ENCODE data around the gene SUCLA2.

The SUCLA2 gene

DNA sequence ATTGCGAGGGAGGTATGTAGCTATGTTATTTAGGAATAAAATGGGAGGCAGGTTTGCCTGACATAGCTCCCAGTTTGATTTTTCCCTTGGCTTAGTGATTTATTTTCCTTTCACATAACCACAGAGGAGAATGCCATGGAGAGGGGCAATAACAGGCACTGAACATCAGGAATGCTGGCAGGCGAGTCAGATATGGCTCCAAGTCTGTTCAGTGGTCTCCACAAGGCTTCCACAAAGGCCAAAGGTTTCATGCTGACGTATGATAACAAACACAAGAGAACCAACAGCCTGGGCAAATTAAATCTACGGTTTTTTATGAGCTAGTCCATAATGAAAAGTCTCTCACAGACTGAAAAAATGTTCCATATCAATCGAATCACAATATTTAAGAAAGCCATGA, 66.7 kb downstream of the SUCLA2 start:
- Histone ChIP-seq H3F3A (ENCODE audit: insufficient read depth) (no peaks in the 10 kb centered on the region), H4K20me1 (ENCODE audit: low read depth, low read length) (no peaks in the 10 kb centered on the region), H3K27me3 (ENCODE audit: low read length) (no peaks in the 10 kb centered on the region), H2AFZ (ENCODE audit: low read depth, low read length, severe bottlenecking) (no peak overlapping the region), H3K27ac (ENCODE audit: low read depth, low read length) (no peak overlapping the region), H3K36me3 (ENCODE audit: low read length) (peaks cover 7% of the 10 kb centered on the region; the same call in 1 of the 2 replicates), H3K4me3 (ENCODE audit: insufficient read depth, low read length, poor library complexity, severe bottlenecking) (no peak overlapping the region), H3K79me2 (ENCODE audit: insufficient read depth, low read length) (no peaks in the 10 kb centered on the region), H3K9me2 (replicated peaks; ENCODE audit: insufficient read depth, low read length) (no peaks in the 10 kb centered on the region), H3K9me3 (ENCODE audit: insufficient read depth, low read length) (no peaks in the 10 kb centered on the region), H3K4me2 (ENCODE audit: low read depth, low read length, poor library complexity, severe bottlenecking) (no peak overlapping the region), H3K9ac (ENCODE audit: low read length) (no peak overlapping the region)
- TF ChIP-seq EZH2phosphoT487 (conservative IDR thresholded peaks at IDR 0.05; ENCODE audit: low read length), result no peak
- TF ChIP-seq, protein P1, sequence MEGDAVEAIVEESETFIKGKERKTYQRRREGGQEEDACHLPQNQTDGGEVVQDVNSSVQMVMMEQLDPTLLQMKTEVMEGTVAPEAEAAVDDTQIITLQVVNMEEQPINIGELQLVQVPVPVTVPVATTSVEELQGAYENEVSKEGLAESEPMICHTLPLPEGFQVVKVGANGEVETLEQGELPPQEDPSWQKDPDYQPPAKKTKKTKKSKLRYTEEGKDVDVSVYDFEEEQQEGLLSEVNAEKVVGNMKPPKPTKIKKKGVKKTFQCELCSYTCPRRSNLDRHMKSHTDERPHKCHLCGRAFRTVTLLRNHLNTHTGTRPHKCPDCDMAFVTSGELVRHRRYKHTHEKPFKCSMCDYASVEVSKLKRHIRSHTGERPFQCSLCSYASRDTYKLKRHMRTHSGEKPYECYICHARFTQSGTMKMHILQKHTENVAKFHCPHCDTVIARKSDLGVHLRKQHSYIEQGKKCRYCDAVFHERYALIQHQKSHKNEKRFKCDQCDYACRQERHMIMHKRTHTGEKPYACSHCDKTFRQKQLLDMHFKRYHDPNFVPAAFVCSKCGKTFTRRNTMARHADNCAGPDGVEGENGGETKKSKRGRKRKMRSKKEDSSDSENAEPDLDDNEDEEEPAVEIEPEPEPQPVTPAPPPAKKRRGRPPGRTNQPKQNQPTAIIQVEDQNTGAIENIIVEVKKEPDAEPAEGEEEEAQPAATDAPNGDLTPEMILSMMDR (IDR thresholded peaks at IDR 0.05; ENCODE audit: insufficient read depth, low read length, poor library complexity, severe bottlenecking), result no peak

DNA sequence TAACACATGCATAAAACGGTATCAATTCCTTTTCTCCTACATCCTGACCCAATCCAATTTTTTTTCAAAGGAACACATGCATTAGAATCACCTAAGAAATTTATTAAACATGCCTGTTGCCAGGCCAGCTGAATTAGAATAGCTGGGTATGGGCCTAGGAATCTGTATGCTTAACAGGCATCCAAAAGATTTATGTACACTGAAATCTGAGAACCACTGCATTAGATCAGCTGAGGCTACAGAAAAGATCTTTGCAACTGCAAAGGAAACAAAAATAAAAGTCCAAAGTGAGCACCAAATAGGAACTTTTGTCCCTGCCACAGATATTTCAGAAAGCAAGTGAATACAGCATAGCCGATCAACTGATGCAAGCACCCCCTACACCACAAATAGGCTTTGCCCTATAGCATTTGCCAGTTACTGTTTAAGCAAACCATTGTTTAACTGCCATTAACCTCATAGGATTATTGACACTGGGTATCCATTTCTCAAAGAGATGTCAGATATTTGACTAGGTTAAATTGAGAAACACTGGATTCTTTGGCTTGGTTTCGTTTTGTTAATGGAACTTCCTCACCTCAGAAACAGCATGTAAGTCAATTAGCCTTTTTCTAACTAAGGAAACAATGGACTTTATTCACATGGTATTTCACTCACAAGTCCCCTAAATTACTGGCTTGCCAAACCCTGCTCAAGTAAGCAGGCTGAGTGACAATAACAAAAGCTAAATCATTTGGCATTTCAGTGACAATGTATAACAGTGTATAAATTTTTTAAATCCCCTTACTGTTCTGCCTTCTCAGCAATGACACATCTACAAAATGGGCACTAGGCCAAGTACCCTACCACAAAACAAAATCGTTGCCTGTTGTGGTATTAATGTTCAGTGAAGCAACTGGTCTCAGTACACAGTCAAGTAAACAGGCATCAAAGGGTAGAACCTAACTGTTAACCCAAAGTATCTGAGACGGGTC, 67.8 kb downstream of the SUCLA2 start:
- TF ChIP-seq EZH2phosphoT487 (conservative IDR thresholded peaks at IDR 0.05; ENCODE audit: low read length), result no peak
- TF ChIP-seq, protein P1 (IDR thresholded peaks at IDR 0.05; ENCODE audit: insufficient read depth, low read length, poor library complexity, severe bottlenecking), result no peak
- Histone ChIP-seq H3K27ac (ENCODE audit: low read depth, low read length) (no peak overlapping the region), H3F3A (ENCODE audit: insufficient read depth) (no peaks in the 10 kb centered on the region), H3K27me3 (ENCODE audit: low read length) (no peaks in the 10 kb centered on the region), H2AFZ (ENCODE audit: low read depth, low read length, severe bottlenecking) (no peak overlapping the region), H3K9ac (ENCODE audit: low read length) (no peak overlapping the region), H3K79me2 (ENCODE audit: insufficient read depth, low read length) (no peaks in the 10 kb centered on the region), H3K4me3 (ENCODE audit: insufficient read depth, low read length, poor library complexity, severe bottlenecking) (no peak overlapping the region), H3K9me3 (ENCODE audit: insufficient read depth, low read length) (no peaks in the 10 kb centered on the region), H3K36me3 (ENCODE audit: low read length) (peaks cover 7% of the 10 kb centered on the region; the same call in 1 of the 2 replicates), H3K4me2 (ENCODE audit: low read depth, low read length, poor library complexity, severe bottlenecking) (no peak overlapping the region), H3K9me2 (replicated peaks; ENCODE audit: insufficient read depth, low read length) (no peaks in the 10 kb centered on the region), H4K20me1 (ENCODE audit: low read depth, low read length) (no peaks in the 10 kb centered on the region)

DNA sequence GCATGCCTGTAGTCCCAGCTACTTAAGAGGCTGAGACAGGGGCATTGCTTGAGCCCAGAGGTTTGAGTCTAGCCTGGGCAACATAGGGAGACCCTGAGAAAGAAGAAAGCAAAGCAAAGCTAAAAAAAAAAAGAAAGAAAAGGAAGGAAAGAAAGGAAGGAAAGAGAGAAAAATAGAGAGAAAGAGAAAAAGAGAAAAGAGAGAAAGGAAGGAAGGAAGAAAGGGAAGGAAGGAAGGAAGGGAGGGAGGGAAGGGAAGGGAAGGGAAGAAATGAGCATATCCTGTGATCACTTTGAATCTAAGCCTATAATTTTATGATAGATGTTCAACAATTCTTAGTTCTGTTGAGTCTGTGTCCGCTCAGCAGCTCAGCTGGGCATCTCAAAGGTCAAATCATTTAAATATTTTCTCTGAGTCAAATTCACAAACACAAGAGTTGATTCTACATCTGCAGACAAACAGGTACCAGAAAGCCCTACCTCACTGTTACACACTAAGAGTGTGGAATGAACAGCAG, 70.4 kb downstream of the SUCLA2 start:
- TF ChIP-seq, protein P1 (IDR thresholded peaks at IDR 0.05; ENCODE audit: insufficient read depth, low read length, poor library complexity, severe bottlenecking), result no peak
- TF ChIP-seq EZH2phosphoT487 (conservative IDR thresholded peaks at IDR 0.05; ENCODE audit: low read length), result no peak
- Histone ChIP-seq H3K9me3 (ENCODE audit: insufficient read depth, low read length) (no peaks in the 10 kb centered on the region), H3K4me2 (ENCODE audit: low read depth, low read length, poor library complexity, severe bottlenecking) (no peak overlapping the region)

More for the DNA sequence above, 70.4 kb downstream of the SUCLA2 start:
- Histone ChIP-seq H4K20me1 (ENCODE audit: low read depth, low read length) (no peaks in the 10 kb centered on the region), H3K9me2 (replicated peaks; ENCODE audit: insufficient read depth, low read length) (no peaks in the 10 kb centered on the region), H3K79me2 (ENCODE audit: insufficient read depth, low read length) (no peaks in the 10 kb centered on the region), H3K4me3 (ENCODE audit: insufficient read depth, low read length, poor library complexity, severe bottlenecking) (no peak overlapping the region), H3K36me3 (ENCODE audit: low read length) (no peaks in the 10 kb centered on the region), H3K27ac (ENCODE audit: low read depth, low read length) (no peak overlapping the region), H3F3A (ENCODE audit: insufficient read depth) (no peaks in the 10 kb centered on the region), H3K27me3 (ENCODE audit: low read length) (no peaks in the 10 kb centered on the region), H3K9ac (ENCODE audit: low read length) (no peak overlapping the region), H2AFZ (ENCODE audit: low read depth, low read length, severe bottlenecking) (no peak overlapping the region)
